Fibroblast of lung (primary cell): ENCODE results near the gene TUT1. TPM values are rescaled to one million over a fixed set of nuclear protein-coding genes. Genes with fewer than 3 reads are reported as not detected.
"Not testable (repeated sequence)": the region's sequence is repeated elsewhere in the genome, so short reads cannot be mapped to it uniquely, and the experiment has no call there.

Experiments used
- DNase-seq, 2 donors: peaks; one replicate each; pipeline versions ENCODE4 v3.0.0 to v3.0.0-alpha.2; 2010; ENCODE audit warnings: low read depth in 2 of 2
- H2AFZ ChIP-seq: 2 replicates; pipeline ENCODE4 v1.5.1; 2012; ENCODE audit warnings: low read length, control low read depth, inconsistent platforms
- H3K27ac ChIP-seq: 2 replicates; pipeline ENCODE4 v1.5.1; 2011; ENCODE audit warnings: low read length, control low read depth; ENCODE audit not compliant: insufficient read depth
- H3K27me3 ChIP-seq: 2 replicates; pipeline ENCODE4 v1.5.1; 2011; ENCODE audit warnings: mild to moderate bottlenecking, low read length; ENCODE audit not compliant: control insufficient read depth, insufficient read depth
- H3K36me3 ChIP-seq: 2 replicates; pipeline ENCODE4 v1.5.1; 2011; ENCODE audit warnings: low read length; ENCODE audit not compliant: control insufficient read depth, insufficient read depth
- H3K4me1 ChIP-seq: 2 replicates; pipeline ENCODE4 v1.5.1; 2011; ENCODE audit warnings: low read length; ENCODE audit not compliant: control insufficient read depth, insufficient read depth; ENCODE audit errors: extremely low read depth
- H3K4me2 ChIP-seq: 2 replicates; pipeline ENCODE4 v1.5.1; 2011; ENCODE audit warnings: low read length, control low read depth; ENCODE audit not compliant: insufficient read depth; ENCODE audit errors: extremely low read depth
- H3K4me3 ChIP-seq, 4 experiments: fragments of 200-600 bp in 1 of 4; sonication (generic) in 1 of 4; replicated peaks in 1 of 4; 2 replicates each; pipeline ENCODE4 v1.5.1; 2011 to 2016; ENCODE audit warnings: low read length in 4 of 4, low read depth in 3 of 4, mild to moderate bottlenecking in 3 of 4, control low read depth in 2 of 4, inconsistent platforms in 1 of 4, mixed read lengths in 1 of 4; ENCODE audit not compliant: insufficient read depth in 1 of 4; ENCODE audit errors: control extremely low read depth in 1 of 4
- H3K79me2 ChIP-seq: 2 replicates; pipeline ENCODE4 v1.5.1; 2012; ENCODE audit warnings: mild to moderate bottlenecking, low read length, inconsistent platforms; ENCODE audit not compliant: control insufficient read depth, insufficient read depth
- H3K9ac ChIP-seq: 2 replicates; pipeline ENCODE4 v1.5.1; 2011; ENCODE audit warnings: mild to moderate bottlenecking, low read length, control low read depth; ENCODE audit not compliant: insufficient read depth
- H3K9me3 ChIP-seq: 2 replicates; pipeline ENCODE4 v1.5.1; 2012; ENCODE audit warnings: low read depth, low read length; ENCODE audit not compliant: control insufficient read depth, insufficient read depth
- H4K20me1 ChIP-seq: 2 replicates; pipeline ENCODE4 v1.5.1; 2011; ENCODE audit warnings: low read length; ENCODE audit not compliant: control insufficient read depth, insufficient read depth; ENCODE audit errors: extremely low read depth
- CTCF ChIP-seq, 2 donors: IDR thresholded peaks in 1 of 2; conservative IDR thresholded peaks in 1 of 2; 1 replicate in 1 of 2; 2 replicates in 1 of 2; pipeline ENCODE4 v1.5.1; 2011 to 2012; ENCODE audit warnings: low read length in 2 of 2, control low read depth in 1 of 2, inconsistent platforms in 1 of 2, low read depth in 1 of 2, mild to moderate bottlenecking in 1 of 2
- EZH2 ChIP-seq: IDR thresholded peaks from 2 replicates; pipeline ENCODE4 v1.5.1; 2012; ENCODE audit warnings: low read length, control low read depth, mild to moderate bottlenecking; ENCODE audit errors: missing control alignments
- polyA plus RNA-seq, 2 donors: library from polyadenylated mRNA; depleted of rRNA in 1 of 2; stranded (reverse) in 1 of 2; unstranded in 1 of 2; fragments of >200 nt; gene quantifications; 2 replicates each; pipeline ENCODE4 v1.2.1, GENCODE V29; 2011 to 2012; ENCODE audit warnings: missing spikeins in 1 of 2
- total RNA-seq: library from RNA; depleted of rRNA; stranded (reverse); fragments of >200 nt; gene quantifications from 2 replicates; pipeline ENCODE4 v1.2.1, GENCODE V29; 2014

The TUT1 gene
- total and polyA plus RNA-seq, 2 donors (not counting 1 experiment from before 2014, with no cell fraction given), result 5.5 to 7.8 TPM

- H3K9ac ChIP-seq, result no peak overlapping the region
- no peak overlapping the region for H2AFZ ChIP-seq
- no peaks in the 10 kb centered on the region for H3K9me3 ChIP-seq
- peak overlapping the region in 1 of 4 experiments; percentile 5 for H3K4me3 ChIP-seq
- peaks cover 15% of the 10 kb centered on the region for H3K36me3 ChIP-seq
- DNase-seq, result peak; percentile 98
- TF ChIP-seq EZH2 (no peak), CTCF (conservative IDR thresholded peaks at IDR 0.05 in 1 of 2, IDR thresholded peaks at IDR 0.05 in 1 of 2; ENCODE audit: low read depth in 1 of 2, low read length in 2 of 2) (peak; percentile 82 to 94)
- H3K27me3 ChIP-seq, result no peaks in the 10 kb centered on the region
- H3K27ac ChIP-seq, result peak overlapping the region; percentile 38
- H3K79me2 ChIP-seq, result peaks cover 34% of the 10 kb centered on the region
- H3K4me2 ChIP-seq, result peak overlapping the region; percentile 41
- peaks cover 28% of the 10 kb centered on the region for H3K4me1 ChIP-seq
- H4K20me1 ChIP-seq, result no peaks in the 10 kb centered on the region
These were observed 30.7 kb downstream of the TUT1 start for GRCh38 chr11:62560566-62561103.

GRCh38 chr11:62559626-62560025, 31.7 kb downstream of the TUT1 start:
- H3K27ac ChIP-seq, result peak overlapping the region; percentile 26
- not testable (repeated sequence) for H4K20me1 ChIP-seq, H3K27me3 ChIP-seq, H2AFZ ChIP-seq, H3K9ac ChIP-seq, H3K4me2 ChIP-seq, H3K4me3 ChIP-seq, DNase-seq, H3K9me3 ChIP-seq
- H3K36me3 ChIP-seq, result peaks cover 13% of the 10 kb centered on the region
- peaks cover 37% of the 10 kb centered on the region for H3K4me1 ChIP-seq
- H3K79me2 ChIP-seq, result peaks cover 34% of the 10 kb centered on the region

DNA sequence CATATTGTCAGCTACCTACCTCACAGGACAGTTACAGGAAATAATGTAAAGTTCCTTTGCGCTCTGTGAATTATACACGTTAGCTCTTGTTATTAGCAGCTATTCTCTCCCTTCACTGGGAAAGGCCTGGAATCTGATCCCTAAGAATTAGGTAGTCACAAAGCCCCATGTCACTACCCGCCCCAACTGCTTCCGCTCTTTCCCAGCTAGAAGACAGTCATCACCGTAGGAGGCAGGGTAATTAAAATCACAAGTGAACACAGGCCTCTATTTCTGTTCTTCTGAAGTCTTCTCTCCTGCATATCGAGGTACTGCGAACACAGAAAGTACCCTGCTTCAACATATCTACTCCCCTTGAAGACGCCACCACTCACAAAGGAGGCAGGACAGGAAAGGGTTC, 32.1 kb downstream of the TUT1 start:
- H3K27me3 ChIP-seq, result no peaks in the 10 kb centered on the region
- H3K4me1 ChIP-seq, result peaks cover 41% of the 10 kb centered on the region
- no peaks in the 10 kb centered on the region for H3K9me3 ChIP-seq
- no peak overlapping the region for H3K4me2 ChIP-seq
- H3K27ac ChIP-seq, result no peak overlapping the region
- H2AFZ ChIP-seq, result no peak overlapping the region
- H3K4me3 ChIP-seq, result no peak overlapping the region
- H4K20me1 ChIP-seq, result no peaks in the 10 kb centered on the region
- TF ChIP-seq CTCF (conservative IDR thresholded peaks at IDR 0.05 in 1 of 2, IDR thresholded peaks at IDR 0.05 in 1 of 2; ENCODE audit: low read depth in 1 of 2, low read length in 2 of 2), result no peak
- DNase-seq, result no peak
- H3K9ac ChIP-seq, result no peak overlapping the region
- H3K36me3 ChIP-seq, result peaks cover 13% of the 10 kb centered on the region
- H3K79me2 ChIP-seq, result peaks cover 35% of the 10 kb centered on the region
